Sigmoid colon (tissue), 4 donors: ENCODE results near the gene PPP2R2B.

ENCODE experiments used
- POLR2AphosphoS5 ChIP-seq, 4 donors: sonication (generic); formaldehyde crosslinking; IDR thresholded peaks; one replicate each; pipeline ENCODE4 v1.6.1; 2017; ENCODE audit warnings: antibody characterized with exemption in 4 of 4
- TF ChIP-seq, protein P1 (sequence below), 4 experiments: fragments of 450-650 bp in 3 of 4; fragments of 200-600 bp in 1 of 4; IDR thresholded peaks; one replicate each; pipeline ENCODE4 v1.5.1; 2016 to 2019; ENCODE audit warnings: antibody characterized with exemption in 4 of 4, mild to moderate bottlenecking in 3 of 4, moderate library complexity in 2 of 4

DNA sequence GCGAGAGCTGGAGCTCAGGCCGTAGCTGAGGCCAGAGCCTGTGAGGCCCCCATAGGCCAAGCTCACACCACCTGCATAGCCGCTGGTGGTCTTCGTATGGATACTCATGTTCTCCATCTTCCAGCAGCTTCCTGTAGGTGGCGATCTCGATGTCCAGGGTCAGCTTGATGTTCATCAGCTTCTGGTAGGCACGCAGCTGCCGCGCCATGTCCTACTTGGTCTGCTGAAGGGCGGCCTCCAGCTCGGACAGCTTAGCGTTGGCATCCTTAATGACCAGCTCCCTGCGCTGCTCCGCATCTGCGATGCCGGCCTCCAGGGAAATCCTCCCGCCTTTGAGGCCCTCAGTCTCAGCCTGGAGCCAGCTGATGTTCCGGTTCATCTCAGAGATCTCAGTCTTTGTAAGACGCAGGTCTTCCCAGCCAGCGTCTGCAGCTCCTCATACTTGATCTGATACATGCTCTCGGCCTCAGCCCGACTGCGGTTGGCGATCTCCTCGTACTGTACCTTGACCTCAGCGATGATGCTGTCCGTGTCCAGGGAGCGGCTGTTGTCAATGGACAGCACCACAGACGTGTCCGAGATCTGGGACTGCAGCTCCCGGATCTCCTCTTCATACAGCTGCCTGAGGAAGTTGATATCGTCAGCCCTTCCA, 172.1 kb downstream of the PPP2R2B start:
- TF ChIP-seq, protein P1, sequence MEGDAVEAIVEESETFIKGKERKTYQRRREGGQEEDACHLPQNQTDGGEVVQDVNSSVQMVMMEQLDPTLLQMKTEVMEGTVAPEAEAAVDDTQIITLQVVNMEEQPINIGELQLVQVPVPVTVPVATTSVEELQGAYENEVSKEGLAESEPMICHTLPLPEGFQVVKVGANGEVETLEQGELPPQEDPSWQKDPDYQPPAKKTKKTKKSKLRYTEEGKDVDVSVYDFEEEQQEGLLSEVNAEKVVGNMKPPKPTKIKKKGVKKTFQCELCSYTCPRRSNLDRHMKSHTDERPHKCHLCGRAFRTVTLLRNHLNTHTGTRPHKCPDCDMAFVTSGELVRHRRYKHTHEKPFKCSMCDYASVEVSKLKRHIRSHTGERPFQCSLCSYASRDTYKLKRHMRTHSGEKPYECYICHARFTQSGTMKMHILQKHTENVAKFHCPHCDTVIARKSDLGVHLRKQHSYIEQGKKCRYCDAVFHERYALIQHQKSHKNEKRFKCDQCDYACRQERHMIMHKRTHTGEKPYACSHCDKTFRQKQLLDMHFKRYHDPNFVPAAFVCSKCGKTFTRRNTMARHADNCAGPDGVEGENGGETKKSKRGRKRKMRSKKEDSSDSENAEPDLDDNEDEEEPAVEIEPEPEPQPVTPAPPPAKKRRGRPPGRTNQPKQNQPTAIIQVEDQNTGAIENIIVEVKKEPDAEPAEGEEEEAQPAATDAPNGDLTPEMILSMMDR (IDR thresholded peaks at IDR 0.05) = no peak
- no peak for TF ChIP-seq POLR2AphosphoS5 (IDR thresholded peaks at IDR 0.05)
